Heart right ventricle (tissue), 16 donors: ENCODE results near the gene LETM1. TPM values are rescaled to one million over a fixed set of nuclear protein-coding genes. Genes with fewer than 3 reads are reported as not detected.

ENCODE experiments used
- ATAC-seq, 8 donors: fragments of 200-7000 bp; cut with Tn5 transposase; one replicate each; pipeline ENCODE4 v1.9.1; 2020; ENCODE audit warnings: mild to moderate bottlenecking in 8 of 8, moderate library complexity in 8 of 8, moderate number of reproducible peaks in 1 of 8
- DNase-seq, 2 donors: peaks; one replicate each; pipeline ENCODE4 v3.0.0-alpha.2; 2020
- H3K27ac ChIP-seq, 10 donors: fragments of 200-600 bp; sonication (generic) in 2 of 10; one replicate each; pipeline versions ENCODE4 v1.5.0 to v1.8.0; 2020 to 2022; ENCODE audit warnings: mild to moderate bottlenecking in 3 of 10
- H3K27me3 ChIP-seq, 7 donors: fragments of 200-600 bp; one replicate each; pipeline ENCODE4 v1.8.0; 2021 to 2022; ENCODE audit warnings: mild to moderate bottlenecking in 2 of 7
- H3K36me3 ChIP-seq, 9 donors: fragments of 200-600 bp; sonication (generic) in 1 of 9; one replicate each; pipeline versions ENCODE4 v1.5.0 to v1.8.0; 2020 to 2022; ENCODE audit warnings: mild to moderate bottlenecking in 2 of 9
- H3K4me1 ChIP-seq, 9 donors: fragments of 200-600 bp; sonication (generic) in 1 of 9; one replicate each; pipeline versions ENCODE4 v1.5.0 to v1.8.0; 2020 to 2022; ENCODE audit warnings: mild to moderate bottlenecking in 4 of 9
- H3K4me3 ChIP-seq, 10 donors: fragments of 200-600 bp; sonication (generic) in 2 of 10; one replicate each; pipeline versions ENCODE4 v1.5.0 to v1.8.0; 2020 to 2022; ENCODE audit warnings: mild to moderate bottlenecking in 7 of 10, moderate library complexity in 2 of 10
- H3K9me3 ChIP-seq, 11 donors: fragments of 200-600 bp in 10 of 11; sonication (generic) in 2 of 11; one replicate each; pipeline versions ENCODE4 v1.5.0 to v1.8.0; 2013 to 2022; ENCODE audit warnings: mild to moderate bottlenecking in 2 of 11, control low read depth in 1 of 11, moderate library complexity in 1 of 11
- CTCF ChIP-seq, 9 donors: fragments of 200-600 bp; sonication (generic) in 2 of 9; IDR thresholded peaks; one replicate each; pipeline versions ENCODE4 v1.5.0 to v1.8.0; 2021 to 2022; ENCODE audit warnings: antibody characterized with exemption in 9 of 9, mild to moderate bottlenecking in 5 of 9, moderate library complexity in 1 of 9
- WGBS, 2 donors: extraction: QIAGEN DNeasy Blood & Tissue Kit; methylation state at CpG; one replicate each; pipeline ENCODE4 v1.1.7; 2013; ENCODE audit warnings: inconsistent platforms in 1 of 2; 5-methylcytosine and 5-hydroxymethylcytosine counted together
- intact Hi-C, 10 donors: fragments of 100-400 bp; cut with DNase I; formaldehyde crosslinking; loops; one replicate each; pipeline versions ENCODE4 v1.11.1 to v1.14.2; 2022
- polyA plus RNA-seq, 2 donors: library from polyadenylated mRNA; stranded (reverse); fragments of 200-250 nt; gene quantifications; one replicate each; pipeline ENCODE4 v1.2.3, GENCODE V29; 2013
- total RNA-seq, 10 donors: library from RNA; stranded (reverse); fragmentation: NEBNext Ultra II Directional in 3 of 10; extraction: Animal tissue kit (Norgen Biotek cat#: 25700) in 3 of 10; gene quantifications; one replicate each; pipeline versions ENCODE4 v1.2.1 to v1.2.4, GENCODE V29; 2021 to 2023
- donor health status: Arrhythmogenic right ventricular cardiomyopathy.
- donor health status: ischemic (EF 13 %, LVEDD 7.1; RV severe dilation, severe dysfunction).
- donor health status: healthy with polysubstance abuse.
- donor health status: DM: no; HTN: yes; CAD: no.
- donor health status: DM: no; HTN: no; CAD: no.
- donor health status: ischemic (EF 25% LVEDD 6.9; RV normal size, moderate dysfunction).
- donor health status: ischemic (EF 25% LVEDD 5.7; RV mildly dilated, moderate dysfunction).
- donor health status: healthy.
- donor health status: DM: yes; HTN: yes; CAD: no.
- donor health status: Ischemic cardiomyopathy.
- donor health status: ischemic (EF 35%, LVEDD 5.7; RV mildly dilated, moderate dysfunction).
- donor health status: nonischemic (EF 11% LVEDD 7.7; RV severe dilation, severe dysfunction).
- donor health status: DM: yes; HTN: yes; CAD: no.
- donor health status: PGD.
- donor health status: ischemic (EF 29% LVEDD 5.4; RV normal size, mild dysfunction).
- donor health status: nonischemic (EF 23%, LVEDD 6.1; RV moderate dilation, normal function).

Gene LETM1
- total and polyA plus RNA-seq, 12 donors, result 23.4 to 53.1 (median 41.2) TPM

GRCh38 chr4:1813231-1813630, 42.7 kb downstream of the LETM1 start:
- DNase-seq, result no peak

GRCh38 chr4:1812720-1813119, 43.2 kb downstream of the LETM1 start:
- no peak for DNase-seq
- Histone ChIP-seq H3K36me3 (peaks cover 0 to 65% (median 29%) of the 10 kb centered on the region in 9 donors), H3K27ac (no peak overlapping the region), H3K4me1 (no peaks in the 10 kb centered on the region), H3K4me3 (no peak overlapping the region), H3K9me3 (no peaks in the 10 kb centered on the region), H3K27me3 (no peaks in the 10 kb centered on the region)
- WGBS, 2 donors, result 87 to 90% methylated on average over 11 of the region's 11 CpGs
- intact Hi-C loops, result loop anchor here in 6 of 10 donors (5.0 to 10.0 kb wide), 2 partner anchors 65 to 82 kb away; no protein-coding TSS in a partner anchor
- TF ChIP-seq CTCF (IDR thresholded peaks at IDR 0.05), result no peak
- no peak for ATAC-seq

More at GRCh38 chr4:1813231-1813630, 42.7 kb downstream of the LETM1 start:
- intact Hi-C loops, result loop anchor here in 6 of 10 donors (5.0 to 10.0 kb wide), 2 partner anchors 66 to 82 kb away; no protein-coding TSS in a partner anchor
- no peak for TF ChIP-seq CTCF (IDR thresholded peaks at IDR 0.05)
- Histone ChIP-seq H3K4me1 (no peaks in the 10 kb centered on the region), H3K36me3 (peaks cover 0 to 70% (median 30%) of the 10 kb centered on the region in 9 donors), H3K9me3 (no peaks in the 10 kb centered on the region), H3K27ac (no peak overlapping the region), H3K27me3 (no peaks in the 10 kb centered on the region), H3K4me3 (no peak overlapping the region)
- 78 to 80% methylated on average over 9 of the region's 9 CpGs for WGBS, 2 donors
- ATAC-seq, result no peak

- WGBS, 2 donors, result 90 to 95% methylated on average over 10 of the region's 10 CpGs
- H3K27ac ChIP-seq, result no peak overlapping the region
- TF ChIP-seq CTCF (IDR thresholded peaks at IDR 0.05), result no peak
- H3K4me1 ChIP-seq, result no peaks in the 10 kb centered on the region
- no peak overlapping the region for H3K4me3 ChIP-seq
- DNase-seq (no peak), ATAC-seq (peak in 3 of 8 donors; percentile 3 to 24 (median 15))
- peaks cover 0 to 45% (median 20%) of the 10 kb centered on the region in 9 donors for H3K36me3 ChIP-seq
- H3K27me3 ChIP-seq, result no peaks in the 10 kb centered on the region
- intact Hi-C loops, result loop anchor here in 7 of 10 donors (2.0 to 10.0 kb wide), 3 partner anchors 63 to 84 kb away; no protein-coding TSS in a partner anchor
- no peaks in the 10 kb centered on the region for H3K9me3 ChIP-seq
Observed at GRCh38 chr4:1810765-1811164, 45.2 kb downstream of the LETM1 start.

GRCh38 chr4:1809754-1810502, 46.0 kb downstream of the LETM1 start:
- ATAC-seq (peak; percentile 63 to 88 (median 80)), DNase-seq (peak; percentile 59 to 69)
- no peaks in the 10 kb centered on the region for H3K27me3 ChIP-seq
- no peaks in the 10 kb centered on the region for H3K9me3 ChIP-seq
- peak; percentile 64 to 93 (median 79) for TF ChIP-seq CTCF (IDR thresholded peaks at IDR 0.05)
- no peak overlapping the region for H3K4me3 ChIP-seq
- WGBS, 2 donors, result 30 to 32% methylated on average over 15 of the region's 15 CpGs
- no peaks in the 10 kb centered on the region for H3K4me1 ChIP-seq
- H3K27ac ChIP-seq, result no peak overlapping the region
- intact Hi-C loops, result loop anchor here (1.0 to 10.0 kb wide), 7 partner anchors 43 to 85 kb away; no protein-coding TSS in a partner anchor
- H3K36me3 ChIP-seq, result peaks cover 0 to 37% (median 11%) of the 10 kb centered on the region in 9 donors
